Activated naive CD8-positive, alpha-beta T cell treated with anti-CD3 and anti-CD28 coated beads, Interleukin-2, amount 50 U/mL, for 16 hours (primary cell): ENCODE measurements around the gene ACTMAP.
"Not testable (repeated sequence)": the region's sequence is repeated elsewhere in the genome, so short reads cannot be mapped to it uniquely, and the experiment has no call there.

Source experiments
- DNase-seq: peaks from one replicate; pipeline ENCODE4 v3.0.0-alpha.2; 2020; ENCODE audit warnings: low read depth, low spot score

ACTMAP gene

GRCh38 chr19:40743926-40744325 lies 6.4 kb downstream of the ACTMAP start:
- no peak for DNase-seq

- no peak for DNase-seq
These were observed 7.4 kb downstream of the ACTMAP start for GRCh38 chr19:40742886-40743285.

- no peak for DNase-seq
These were observed 7.8 kb downstream of the ACTMAP start for GRCh38 chr19:40742477-40742876.

- no peak for DNase-seq
These were observed 8.5 kb downstream of the ACTMAP start for GRCh38 chr19:40741527-40742390.

- no peak for DNase-seq
These were observed 9.5 kb downstream of the ACTMAP start for GRCh38 chr19:40740747-40741146.

GRCh38 chr19:40739871-40740703 lies 10.2 kb downstream of the ACTMAP start:
- DNase-seq = no peak

- no peak for DNase-seq
These were observed 11.0 kb downstream of the ACTMAP start for GRCh38 chr19:40739030-40739839.

- no peak for DNase-seq
These were observed 13.1 kb downstream of the ACTMAP start for GRCh38 chr19:40737102-40737644.

GRCh38 chr19:40736661-40737060 lies 13.6 kb downstream of the ACTMAP start:
- no peak for DNase-seq

GRCh38 chr19:40735013-40735771 lies 15.1 kb downstream of the ACTMAP start:
- no peak for DNase-seq

- no peak for DNase-seq
These were observed 17.1 kb downstream of the ACTMAP start for GRCh38 chr19:40733149-40733548.

GRCh38 chr19:40732304-40732703 lies 18.0 kb downstream of the ACTMAP start:
- not testable (repeated sequence) for DNase-seq

- DNase-seq = not testable (repeated sequence)
These were observed 20.2 kb downstream of the ACTMAP start for GRCh38 chr19:40730065-40730464.

GRCh38 chr19:40726279-40726678 lies 24.0 kb downstream of the ACTMAP start:
- no peak for DNase-seq

- no peak for DNase-seq
These were observed 25.4 kb downstream of the ACTMAP start for GRCh38 chr19:40724855-40725254.

GRCh38 chr19:40724315-40724714 lies 26.0 kb downstream of the ACTMAP start:
- DNase-seq = no peak

GRCh38 chr19:40723661-40724254 lies 26.5 kb downstream of the ACTMAP start:
- no peak for DNase-seq

- no peak for DNase-seq
These were observed 28.2 kb downstream of the ACTMAP start for GRCh38 chr19:40721936-40722661.

- no peak for DNase-seq
These were observed 29.2 kb downstream of the ACTMAP start for GRCh38 chr19:40721140-40721486.

- no peak for DNase-seq
These were observed 30.8 kb downstream of the ACTMAP start for GRCh38 chr19:40719414-40719894.
